ENCODE data around the gene DCP2. TPM values are rescaled to one million over a fixed set of nuclear protein-coding genes. Genes with fewer than 3 reads are reported as not detected.
"Not testable (repeated sequence)": the region's sequence is repeated elsewhere in the genome, so short reads cannot be mapped to it uniquely, and the experiment has no call there.

DCP2 gene
- total and polyA plus RNA-seq, 2 experiments from 2014 or later = 17.6 to 23.9 TPM

DNA sequence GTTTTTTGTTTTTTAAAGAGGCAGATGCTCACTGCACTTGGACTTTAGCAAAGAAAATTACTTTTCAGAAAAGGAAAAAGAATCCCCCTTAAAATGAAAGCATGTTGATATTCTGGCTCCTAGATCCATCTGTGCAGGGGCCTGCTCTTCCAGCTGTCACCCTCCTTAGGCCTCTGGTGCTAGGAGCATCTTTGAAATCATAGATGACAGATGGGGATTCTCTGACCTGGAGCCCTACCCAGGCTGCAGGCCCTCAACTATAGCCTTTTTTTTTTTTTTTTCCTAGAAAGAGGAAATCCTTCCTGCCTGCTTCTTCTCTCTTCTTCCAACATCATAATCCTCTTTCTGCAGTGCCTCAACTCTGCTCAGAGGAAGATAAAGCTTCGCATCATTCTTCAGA, 16.3 kb upstream of the DCP2 start:
- H3K27me3 ChIP-seq = no peaks in the 10 kb centered on the region
- H3K27ac ChIP-seq = no peak overlapping the region
- no peak for DNase-seq (ENCODE audit: low read depth in 1 of 2, low spot score in 1 of 2)
- no peaks in the 10 kb centered on the region for H3K36me3 ChIP-seq
- H3K9me3 ChIP-seq (ENCODE audit: low read depth) = no peaks in the 10 kb centered on the region
- peaks cover 10% of the 10 kb centered on the region for H3K4me1 ChIP-seq (ENCODE audit: low read depth)
- H3K4me3 ChIP-seq = no peak overlapping the region
- TF ChIP-seq CTCF (IDR thresholded peaks at IDR 0.05; ENCODE audit: low read depth, low read length) = no peak

DNA sequence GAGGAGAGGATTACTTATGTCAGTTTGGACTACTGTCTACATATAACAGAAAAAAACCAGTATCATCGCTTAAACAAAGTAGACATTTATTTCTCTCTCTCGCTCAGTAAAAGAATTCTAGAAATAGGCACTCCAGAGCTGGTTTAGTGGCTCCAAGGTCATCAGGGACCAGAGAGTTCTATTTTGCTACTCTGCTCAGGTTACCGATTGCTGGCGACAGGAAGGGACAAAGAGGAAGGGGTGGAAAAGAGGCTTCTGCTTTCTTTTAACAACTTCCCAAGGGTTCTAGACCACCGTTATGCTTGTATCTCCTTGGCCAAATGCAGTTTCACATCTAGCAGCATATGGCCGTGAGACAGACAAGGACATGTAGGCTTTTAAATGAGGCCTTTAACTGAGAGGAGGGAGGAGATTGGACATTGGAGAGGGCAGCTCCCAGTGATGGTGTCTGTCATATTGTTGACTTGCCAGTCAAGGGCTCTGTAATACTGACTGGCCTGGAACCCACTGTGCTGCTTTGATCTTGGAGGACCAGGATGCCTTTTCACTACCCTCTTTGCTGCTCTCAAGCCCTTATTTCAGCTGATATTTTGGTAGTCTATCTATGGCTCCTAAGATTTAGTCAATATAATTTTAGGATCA, 15.6 kb upstream of the DCP2 start:
- no peak for DNase-seq (ENCODE audit: low read depth in 1 of 2, low spot score in 1 of 2)
- peaks cover 10% of the 10 kb centered on the region for H3K4me1 ChIP-seq (ENCODE audit: low read depth)
- H3K27ac ChIP-seq = no peak overlapping the region
- no peaks in the 10 kb centered on the region for H3K36me3 ChIP-seq
- no peaks in the 10 kb centered on the region for H3K9me3 ChIP-seq (ENCODE audit: low read depth)
- TF ChIP-seq CTCF (IDR thresholded peaks at IDR 0.05; ENCODE audit: low read depth, low read length) = no peak
- no peaks in the 10 kb centered on the region for H3K27me3 ChIP-seq
- no peak overlapping the region for H3K4me3 ChIP-seq

GRCh38 chr5:112963374-112963733, 13.2 kb upstream of the DCP2 start:
- not testable (repeated sequence) for H3K36me3 ChIP-seq; H3K27ac ChIP-seq; H3K4me3 ChIP-seq; H3K27me3 ChIP-seq; H3K9me3 ChIP-seq (ENCODE audit: low read depth); DNase-seq (ENCODE audit: low read depth in 1 of 2, low spot score in 1 of 2)
- peaks cover 10% of the 10 kb centered on the region for H3K4me1 ChIP-seq (ENCODE audit: low read depth)

DNA sequence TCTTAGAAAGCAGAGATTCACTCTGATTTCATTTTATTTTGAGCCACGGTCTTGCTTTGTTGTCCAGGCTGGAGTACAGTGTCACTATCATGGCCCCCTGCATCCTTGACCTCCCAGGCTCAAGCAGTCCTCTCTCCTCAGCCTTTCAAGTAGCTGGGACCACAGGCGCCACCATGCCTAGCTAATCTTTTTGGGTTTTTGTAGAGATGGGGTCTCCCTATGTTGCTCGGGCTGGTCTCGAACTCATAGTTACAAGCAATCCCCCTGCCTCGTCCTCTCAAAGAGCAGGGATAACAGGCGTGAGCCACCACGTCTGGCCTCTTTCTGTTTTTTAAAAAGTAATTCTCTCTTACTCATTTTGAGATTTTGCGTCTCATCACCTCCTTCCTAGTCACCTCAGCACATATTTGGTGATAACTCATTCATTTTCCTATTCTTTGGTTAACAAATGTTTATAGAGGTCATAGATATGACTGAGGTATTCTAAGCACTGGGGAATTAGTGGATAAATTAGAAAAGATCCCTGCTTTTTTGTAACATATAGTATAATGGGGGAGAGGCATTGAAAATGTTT, 10.8 kb upstream of the DCP2 start:
- no peaks in the 10 kb centered on the region for H3K36me3 ChIP-seq
- TF ChIP-seq CTCF (IDR thresholded peaks at IDR 0.05; ENCODE audit: low read depth, low read length) = no peak

GRCh38 chr5:112967520-112968083, 9.0 kb upstream of the DCP2 start:
- H3K9me3 ChIP-seq (ENCODE audit: low read depth) = no peaks in the 10 kb centered on the region
- no peaks in the 10 kb centered on the region for H3K36me3 ChIP-seq
- no peaks in the 10 kb centered on the region for H3K27me3 ChIP-seq
- H3K27ac ChIP-seq = no peak overlapping the region
- DNase-seq (ENCODE audit: low read depth in 1 of 2, low spot score in 1 of 2) = no peak
- no peak for TF ChIP-seq CTCF (IDR thresholded peaks at IDR 0.05; ENCODE audit: low read depth, low read length)
- H3K4me3 ChIP-seq = no peak overlapping the region
- H3K4me1 ChIP-seq (ENCODE audit: low read depth) = peaks cover 6% of the 10 kb centered on the region

More for the DNA sequence above, 10.8 kb upstream of the DCP2 start:
- Histone ChIP-seq H3K4me1 (ENCODE audit: low read depth) (peaks cover 9% of the 10 kb centered on the region), H3K27me3 (no peaks in the 10 kb centered on the region), H3K27ac (no peak overlapping the region), H3K9me3 (ENCODE audit: low read depth) (no peaks in the 10 kb centered on the region), H3K4me3 (no peak overlapping the region)
- no peak for DNase-seq (ENCODE audit: low read depth in 1 of 2, low spot score in 1 of 2)

DNA sequence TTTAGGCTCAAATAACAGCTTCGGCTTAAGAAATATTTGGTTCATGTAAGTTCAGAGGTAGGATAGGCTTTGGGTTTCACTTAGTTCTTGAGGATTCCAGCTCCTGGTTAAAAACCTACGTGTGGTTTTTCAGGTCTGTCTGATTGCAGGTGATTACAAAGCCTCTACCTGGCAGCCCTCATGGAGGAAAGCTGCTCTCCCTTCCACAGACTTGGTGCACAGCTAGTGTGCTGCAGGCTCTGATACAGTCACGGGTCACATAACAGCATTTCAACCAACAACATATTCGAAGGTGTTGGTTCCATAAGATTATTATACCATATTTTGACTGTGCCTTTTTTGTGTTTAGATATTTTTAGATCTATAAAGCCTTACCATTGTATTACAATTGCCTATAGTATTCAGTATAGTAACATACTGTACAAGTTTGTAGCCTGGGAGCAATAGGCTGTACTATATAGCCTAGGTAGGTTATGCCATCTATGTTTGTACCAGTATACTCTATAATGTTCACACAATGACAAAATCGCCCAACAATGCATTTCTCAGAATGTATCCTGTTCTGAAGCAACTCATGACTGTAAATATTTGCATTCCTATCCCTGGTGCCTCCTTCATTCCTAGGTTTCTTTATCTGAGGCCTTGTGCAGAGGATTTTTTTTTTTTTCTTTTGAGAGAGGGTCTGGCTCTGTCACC, 8.0 kb upstream of the DCP2 start:
- no peak overlapping the region for H3K4me3 ChIP-seq
- no peak for DNase-seq (ENCODE audit: low read depth in 1 of 2, low spot score in 1 of 2)
- H3K4me1 ChIP-seq (ENCODE audit: low read depth) = peaks cover 6% of the 10 kb centered on the region
- H3K27me3 ChIP-seq = no peaks in the 10 kb centered on the region
- no peaks in the 10 kb centered on the region for H3K36me3 ChIP-seq
- no peak for TF ChIP-seq CTCF (IDR thresholded peaks at IDR 0.05; ENCODE audit: low read depth, low read length)
- no peak overlapping the region for H3K27ac ChIP-seq
- H3K9me3 ChIP-seq (ENCODE audit: low read depth) = no peaks in the 10 kb centered on the region

All from cardiac muscle cell (in vitro differentiated cells and primary cell).